ENCODE measurements around the gene EMILIN1.
A peak's percentile ranks its signal among the peaks of the same experiment; 100 is the strongest.

Gene EMILIN1

GRCh38 chr2:27041752-27042151 is 36.7 kb upstream of the EMILIN1 start:
- no peak overlapping the region for H3K27ac ChIP-seq (ENCODE audit: insufficient read depth, low read depth, low read length, poor library complexity, severe bottlenecking)

GRCh38 chr2:27042159-27042661 is 36.2 kb upstream of the EMILIN1 start:
- Histone ChIP-seq H3K4me3 (ENCODE audit: insufficient read depth, low read depth, low read length) (no peak overlapping the region), H3K9me3 (ENCODE audit: control insufficient read depth, low read length) (no peaks in the 10 kb centered on the region), H3K27ac (ENCODE audit: insufficient read depth, low read depth, low read length, poor library complexity, severe bottlenecking) (no peak overlapping the region), H3K36me3 (ENCODE audit: control insufficient read depth, insufficient read depth, low read length) (peaks cover 20% of the 10 kb centered on the region), H3K4me1 (ENCODE audit: control insufficient read depth, insufficient read depth, low read length) (no peaks in the 10 kb centered on the region), H3K27me3 (ENCODE audit: control insufficient read depth, insufficient read depth, low read length, poor library complexity, severe bottlenecking) (no peaks in the 10 kb centered on the region)
- 94 to 95% methylated on average over 10 of the region's 10 CpGs for WGBS, 2 experiments

More at GRCh38 chr2:27041752-27042151, 36.7 kb upstream of the EMILIN1 start:
- Histone ChIP-seq H3K4me1 (ENCODE audit: control insufficient read depth, insufficient read depth, low read length) (no peaks in the 10 kb centered on the region), H3K9me3 (ENCODE audit: control insufficient read depth, low read length) (no peaks in the 10 kb centered on the region), H3K4me3 (ENCODE audit: insufficient read depth, low read depth, low read length) (no peak overlapping the region), H3K36me3 (ENCODE audit: control insufficient read depth, insufficient read depth, low read length) (peaks cover 24% of the 10 kb centered on the region), H3K27me3 (ENCODE audit: control insufficient read depth, insufficient read depth, low read length, poor library complexity, severe bottlenecking) (no peaks in the 10 kb centered on the region)
- WGBS, 2 experiments: 92% methylated on average over 5 of the region's 5 CpGs

GRCh38 chr2:27042985-27043634 is 35.3 kb upstream of the EMILIN1 start:
- peaks cover 15% of the 10 kb centered on the region for H3K36me3 ChIP-seq (ENCODE audit: control insufficient read depth, insufficient read depth, low read length)
- H3K4me1 ChIP-seq (ENCODE audit: control insufficient read depth, insufficient read depth, low read length): no peaks in the 10 kb centered on the region
- no peaks in the 10 kb centered on the region for H3K9me3 ChIP-seq (ENCODE audit: control insufficient read depth, low read length)
- no peak overlapping the region for H3K27ac ChIP-seq (ENCODE audit: insufficient read depth, low read depth, low read length, poor library complexity, severe bottlenecking)
- H3K4me3 ChIP-seq (ENCODE audit: insufficient read depth, low read depth, low read length): no peak overlapping the region
- 91 to 94% methylated on average over 6 of the region's 7 CpGs for WGBS, 2 experiments
- no peaks in the 10 kb centered on the region for H3K27me3 ChIP-seq (ENCODE audit: control insufficient read depth, insufficient read depth, low read length, poor library complexity, severe bottlenecking)

- Histone ChIP-seq H3K36me3 (ENCODE audit: control insufficient read depth, insufficient read depth, low read length) (peaks cover 14% of the 10 kb centered on the region), H3K27me3 (ENCODE audit: control insufficient read depth, insufficient read depth, low read length, poor library complexity, severe bottlenecking) (no peaks in the 10 kb centered on the region), H3K9me3 (ENCODE audit: control insufficient read depth, low read length) (no peaks in the 10 kb centered on the region), H3K4me3 (ENCODE audit: insufficient read depth, low read depth, low read length) (peak overlapping the region; percentile 85), H3K27ac (ENCODE audit: insufficient read depth, low read depth, low read length, poor library complexity, severe bottlenecking) (peak overlapping the region; percentile 83), H3K4me1 (ENCODE audit: control insufficient read depth, insufficient read depth, low read length) (no peaks in the 10 kb centered on the region)
- 13 to 14% methylated on average over 52 of the region's 52 CpGs for WGBS, 2 experiments
These were observed 28.8 kb upstream of the EMILIN1 start for GRCh38 chr2:27049422-27050280.

GRCh38 chr2:27050281-27050995 is 28.0 kb upstream of the EMILIN1 start:
- no peaks in the 10 kb centered on the region for H3K4me1 ChIP-seq (ENCODE audit: control insufficient read depth, insufficient read depth, low read length)
- no peaks in the 10 kb centered on the region for H3K27me3 ChIP-seq (ENCODE audit: control insufficient read depth, insufficient read depth, low read length, poor library complexity, severe bottlenecking)
- H3K27ac ChIP-seq (ENCODE audit: insufficient read depth, low read depth, low read length, poor library complexity, severe bottlenecking): peak overlapping the region; percentile 90
- WGBS, 2 experiments: 0 to 1% methylated on average over 48 of the region's 48 CpGs
- H3K4me3 ChIP-seq (ENCODE audit: insufficient read depth, low read depth, low read length): peak overlapping the region; percentile 85
- peaks cover 20% of the 10 kb centered on the region for H3K36me3 ChIP-seq (ENCODE audit: control insufficient read depth, insufficient read depth, low read length)
- no peaks in the 10 kb centered on the region for H3K9me3 ChIP-seq (ENCODE audit: control insufficient read depth, low read length)

- peak within 1 kb of the TSS; percentile 90 for H3K27ac ChIP-seq (ENCODE audit: insufficient read depth, low read depth, low read length, poor library complexity, severe bottlenecking)
- no peaks in the 10 kb centered on the region for H3K9me3 ChIP-seq (ENCODE audit: control insufficient read depth, low read length)
- 0% methylated on average over 67 of the region's 67 CpGs for WGBS, 2 experiments
- H3K27me3 ChIP-seq (ENCODE audit: control insufficient read depth, insufficient read depth, low read length, poor library complexity, severe bottlenecking): no peaks in the 10 kb centered on the region
- H3K4me1 ChIP-seq (ENCODE audit: control insufficient read depth, insufficient read depth, low read length): no peaks in the 10 kb centered on the region
- peak within 1 kb of the TSS; percentile 85 for H3K4me3 ChIP-seq (ENCODE audit: insufficient read depth, low read depth, low read length)
- peaks cover 27% of the 10 kb centered on the region for H3K36me3 ChIP-seq (ENCODE audit: control insufficient read depth, insufficient read depth, low read length)
These were observed 27.2 kb upstream of the EMILIN1 start, which contains the start of gene AGBL5 for GRCh38 chr2:27050996-27051901. Gene AGBL5 (plus strand): TSS chr2:27051668. CDS start chr2:27052959, 1,291 bp downstream.

- Histone ChIP-seq H3K9me3 (ENCODE audit: control insufficient read depth, low read length) (no peaks in the 10 kb centered on the region), H3K27ac (ENCODE audit: insufficient read depth, low read depth, low read length, poor library complexity, severe bottlenecking) (no peak overlapping the region), H3K4me3 (ENCODE audit: insufficient read depth, low read depth, low read length) (peak overlapping the region; percentile 85), H3K27me3 (ENCODE audit: control insufficient read depth, insufficient read depth, low read length, poor library complexity, severe bottlenecking) (no peaks in the 10 kb centered on the region), H3K4me1 (ENCODE audit: control insufficient read depth, insufficient read depth, low read length) (no peaks in the 10 kb centered on the region), H3K36me3 (ENCODE audit: control insufficient read depth, insufficient read depth, low read length) (peaks cover 33% of the 10 kb centered on the region)
- 7 to 8% methylated on average over 24 of the region's 24 CpGs for WGBS, 2 experiments
These were observed 26.3 kb upstream of the EMILIN1 start for GRCh38 chr2:27051902-27052645.

- Histone ChIP-seq H3K27me3 (ENCODE audit: control insufficient read depth, insufficient read depth, low read length, poor library complexity, severe bottlenecking) (no peaks in the 10 kb centered on the region), H3K4me1 (ENCODE audit: control insufficient read depth, insufficient read depth, low read length) (no peaks in the 10 kb centered on the region), H3K9me3 (ENCODE audit: control insufficient read depth, low read length) (no peaks in the 10 kb centered on the region), H3K36me3 (ENCODE audit: control insufficient read depth, insufficient read depth, low read length) (peaks cover 36% of the 10 kb centered on the region), H3K4me3 (ENCODE audit: insufficient read depth, low read depth, low read length) (no peak overlapping the region), H3K27ac (ENCODE audit: insufficient read depth, low read depth, low read length, poor library complexity, severe bottlenecking) (no peak overlapping the region)
- whole genome bisulfite sequencing, 2 experiments: 87 to 88% methylated on average over 11 of the region's 11 CpGs
These were observed 25.1 kb upstream of the EMILIN1 start for GRCh38 chr2:27053321-27053720.

GRCh38 chr2:27053776-27054175 is 24.6 kb upstream of the EMILIN1 start:
- no peak overlapping the region for H3K27ac ChIP-seq (ENCODE audit: insufficient read depth, low read depth, low read length, poor library complexity, severe bottlenecking)
- WGBS, 2 experiments: 89 to 91% methylated on average over 8 of the region's 8 CpGs
- H3K36me3 ChIP-seq (ENCODE audit: control insufficient read depth, insufficient read depth, low read length): peaks cover 36% of the 10 kb centered on the region
- no peaks in the 10 kb centered on the region for H3K4me1 ChIP-seq (ENCODE audit: control insufficient read depth, insufficient read depth, low read length)
- no peaks in the 10 kb centered on the region for H3K27me3 ChIP-seq (ENCODE audit: control insufficient read depth, insufficient read depth, low read length, poor library complexity, severe bottlenecking)
- H3K9me3 ChIP-seq (ENCODE audit: control insufficient read depth, low read length): no peaks in the 10 kb centered on the region
- no peak overlapping the region for H3K4me3 ChIP-seq (ENCODE audit: insufficient read depth, low read depth, low read length)
